HepG2 (cell line): ENCODE results near the gene URAD. TPM values are rescaled to one million over a fixed set of nuclear protein-coding genes. Genes with fewer than 3 reads are reported as not detected.

Source experiments
- ATAC-seq: fragments of 200-7000 bp; cut with Tn5 transposase; 3 replicates; pipeline ENCODE4 v1.9.1; 2020; ENCODE audit warnings: mild to moderate bottlenecking, moderate library complexity
- BruUV-seq: library from RNA; stranded (reverse); fragments of 400-500 nt; replicated peaks from 2 replicates; lab custom pipeline; 2021; lab: Mats Ljungman, UMichigan
- CTCF ChIA-PET: fragments of 300-600 bp; formaldehyde crosslinking; extraction: SDS; loops from one replicate; lab custom pipeline; 2021; ENCODE audit warnings: low total read pairs, inconsistent platforms, low intra/inter-chr PET ratio; lab: Yijun Ruan, JAX
- POLR2A ChIA-PET: fragments of 350-600 bp; sonication (Branson Sonifier 250); formaldehyde crosslinking; loops from one replicate; lab custom pipeline; 2020; ENCODE audit warnings: antibody characterized with exemption, inconsistent platforms; lab: Yijun Ruan, JAX
- DNase-seq: peaks from one replicate; pipeline ENCODE4 v3.0.0-alpha.2; 2015; ENCODE audit warnings: low spot score
- FAIRE-seq: peaks from 3 replicates; lab custom pipeline; 2011; peaks lifted over from hg19 to GRCh38; lab: Jason Lieb, UNC
- H2AFZ ChIP-seq: one replicate; pipeline ENCODE4 v1.6.1; 2011; ENCODE audit warnings: low read length, inconsistent platforms
- H3K27ac ChIP-seq: fragments of 300-600 bp; 3 replicates; pipeline ENCODE4 v1.8.0; 2011; ENCODE audit warnings: mixed run types, mild to moderate bottlenecking, mixed read lengths, low read length, inconsistent platforms; ENCODE audit not compliant: insufficient read depth; ENCODE audit errors: extremely low read length
- H3K27me3 ChIP-seq, 2 experiments: fragments of 200-600 bp in 1 of 2; 2 replicates in 1 of 2; 3 replicates in 1 of 2; pipeline versions ENCODE4 v1.6.0 to v1.8.0; 2011; ENCODE audit warnings: low read length in 2 of 2, mild to moderate bottlenecking in 2 of 2, moderate library complexity in 2 of 2, inconsistent platforms in 1 of 2; ENCODE audit not compliant: insufficient read depth in 2 of 2, control insufficient read depth in 1 of 2
- H3K36me3 ChIP-seq, 2 experiments: fragments of 200-600 bp in 1 of 2; replicated peaks in 1 of 2; 2 replicates in 1 of 2; 3 replicates in 1 of 2; pipeline versions ENCODE4 v1.5.1 to v1.8.0; 2011; ENCODE audit warnings: low read length in 2 of 2, inconsistent platforms in 1 of 2; ENCODE audit not compliant: insufficient read depth in 2 of 2, control insufficient read depth in 1 of 2
- H3K4me1 ChIP-seq: 2 replicates; pipeline ENCODE4 v1.5.1; 2012; ENCODE audit warnings: low read length, inconsistent platforms; ENCODE audit not compliant: insufficient read depth
- H3K4me2 ChIP-seq: 2 replicates; pipeline ENCODE4 v1.6.0; 2011; ENCODE audit warnings: low read depth, low read length, inconsistent platforms
- H3K4me3 ChIP-seq, 3 experiments: fragments of 200-600 bp in 1 of 3; sonication (generic), shearing (Covaris generic) in 1 of 3; replicated peaks in 1 of 3; 2 replicates each; pipeline ENCODE4 v1.5.1; 2011 to 2016; ENCODE audit warnings: low read length in 3 of 3, inconsistent platforms in 2 of 3, low read depth in 2 of 3, mild to moderate bottlenecking in 2 of 3, control low read depth in 1 of 3, mixed read lengths in 1 of 3; ENCODE audit not compliant: insufficient read depth in 1 of 3
- H3K79me2 ChIP-seq: one replicate; pipeline ENCODE4 v1.6.1; 2011; ENCODE audit warnings: low read length, inconsistent platforms; ENCODE audit not compliant: insufficient read depth
- H3K9ac ChIP-seq: 2 replicates; pipeline ENCODE4 v1.6.0; 2011; ENCODE audit warnings: mild to moderate bottlenecking, low read depth, low read length, inconsistent platforms; ENCODE audit not compliant: insufficient read depth
- H3K9me3 ChIP-seq: 2 replicates; pipeline ENCODE4 v1.5.1; 2012; ENCODE audit warnings: mild to moderate bottlenecking, low read length
- H4K20me1 ChIP-seq: 2 replicates; pipeline ENCODE4 v1.6.0; 2011; ENCODE audit warnings: inconsistent platforms, mild to moderate bottlenecking, low read length, moderate library complexity; ENCODE audit not compliant: insufficient read depth
- BCL3 ChIP-seq: sonication (generic); formaldehyde crosslinking; IDR thresholded peaks from 2 replicates; pipeline ENCODE4 v1.5.1; 2020; ENCODE audit warnings: mild to moderate bottlenecking, missing genetic modification reagents, moderate library complexity
- FOXK1 ChIP-seq: sonication (generic); formaldehyde crosslinking; IDR thresholded peaks from 2 replicates; pipeline ENCODE4 v1.4.0; 2020; ENCODE audit warnings: low read depth, missing genetic modification reagents, borderline replicate concordance
- MXD4 ChIP-seq: IDR thresholded peaks from 2 replicates; pipeline ENCODE4 v1.6.1; 2016; ENCODE audit warnings: mild to moderate bottlenecking, missing biosample characterization, missing genetic modification reagents
- TAF15 ChIP-seq: fragments of 200-400 bp; formaldehyde crosslinking; IDR thresholded peaks from one replicate; pipeline ENCODE4 v1.6.1; 2018; ENCODE audit warnings: mild to moderate bottlenecking, low read depth, low read length; ENCODE audit not compliant: poor library complexity, severe bottlenecking
- ZFP62 ChIP-seq: sonication (generic); formaldehyde crosslinking; IDR thresholded peaks from 2 replicates; pipeline ENCODE4 v1.4.0; 2020; ENCODE audit warnings: missing genetic modification reagents
- ZNF567 ChIP-seq: sonication (generic); formaldehyde crosslinking; IDR thresholded peaks from 2 replicates; pipeline ENCODE4 v1.8.1; 2023; ENCODE audit warnings: mild to moderate bottlenecking, missing genetic modification reagents, borderline replicate concordance
- ZNF629 ChIP-seq: sonication (generic); formaldehyde crosslinking; conservative IDR thresholded peaks from 2 replicates; pipeline ENCODE4 v1.5.0; 2020; ENCODE audit warnings: missing genetic modification reagents
- ZNF891 ChIP-seq: sonication (generic); formaldehyde crosslinking; IDR thresholded peaks from 2 replicates; pipeline ENCODE4 v1.5.0; 2020; ENCODE audit warnings: mild to moderate bottlenecking, missing genetic modification reagents
- WGBS: methylation state at CpG from one replicate; pipeline ENCODE4 v1.1.6; 2017; ENCODE audit warnings: low lambda C conversion rate; 5-methylcytosine and 5-hydroxymethylcytosine counted together
- in situ Hi-C: cut with HindIII; loops from 2 replicates; pipeline ENCODE4 v1.10.0; 2017; ENCODE audit warnings: low pct_unique_long_range_greater_than_20kb; ENCODE audit not compliant: extremely low pct_ligation_motif_present
- intact Hi-C: fragments of 100-400 bp; cut with micrococcal nuclease; formaldehyde crosslinking; loops from one replicate; pipeline ENCODE4 v1.10.0; 2022; ENCODE audit not compliant: unreplicated experiment
- polyA plus RNA-seq, 8 experiments: library from polyadenylated mRNA; depleted of rRNA in 3 of 8; stranded (reverse) in 7 of 8; unstranded in 1 of 8; fragments of >200 nt; fragmentation: Illumina TruSeq in 4 of 8; extraction: Trizol in 4 of 8; gene quantifications; 2 replicates each; pipeline versions ENCODE4 v1.2.1 to v1.2.3, GENCODE V29; 2011 to 2016; ENCODE audit warnings: low read depth in 4 of 8, missing spikeins in 1 of 8, mixed read lengths in 1 of 8; ENCODE audit not compliant: insufficient read depth in 1 of 8
- total RNA-seq, 5 experiments: library from RNA; depleted of rRNA; stranded (reverse); fragments of >200 nt; fragmentation: Illumina TruSeq; extraction: Trizol; gene quantifications; 2 replicates each; pipeline ENCODE4 v1.2.3, GENCODE V29; 2016; ENCODE audit warnings: low read depth in 1 of 5
- TF ChIP-seq, protein P1 (sequence below): sonication (generic); formaldehyde crosslinking; IDR thresholded peaks from 2 replicates; pipeline ENCODE4 v1.5.0; 2020; ENCODE audit warnings: missing genetic modification reagents, mild to moderate bottlenecking, borderline replicate concordance
- TF ChIP-seq, protein P2 (sequence below): IDR thresholded peaks from 2 replicates; pipeline ENCODE4 v1.6.1; 2012; ENCODE audit warnings: inconsistent platforms

URAD gene
- total and polyA plus RNA-seq, 2 of the 13 experiments (the other 11 are each of a cell fraction or from before 2014, with no cell fraction given), result not detected

- POLR2A ChIA-PET, result no interaction called here
- H4K20me1 ChIP-seq, result no peaks in the 10 kb centered on the region
- intact Hi-C loops, result no loop called here
- in situ Hi-C loops, result loop anchor here (25.0 kb wide), 1 partner anchor 505 kb away; no protein-coding TSS in a partner anchor
- TF ChIP-seq, protein P1, sequence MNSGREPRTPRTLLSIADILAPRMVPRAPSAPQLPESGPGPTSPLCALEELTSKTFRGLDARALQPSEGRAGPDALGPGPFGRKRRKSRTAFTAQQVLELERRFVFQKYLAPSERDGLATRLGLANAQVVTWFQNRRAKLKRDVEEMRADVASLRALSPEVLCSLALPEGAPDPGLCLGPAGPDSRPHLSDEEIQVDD, result no peak
- no peak for TF ChIP-seq ZNF891 (CRISPR knock-in tag)
- TF ChIP-seq MXD4 (CRISPR knock-in tag), result no peak
- TF ChIP-seq, protein P2, sequence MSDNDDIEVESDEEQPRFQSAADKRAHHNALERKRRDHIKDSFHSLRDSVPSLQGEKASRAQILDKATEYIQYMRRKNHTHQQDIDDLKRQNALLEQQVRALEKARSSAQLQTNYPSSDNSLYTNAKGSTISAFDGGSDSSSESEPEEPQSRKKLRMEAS, result no peak
- TF ChIP-seq, all 625 proteins: peak for 0
- H3K9ac ChIP-seq, result no peak overlapping the region
- H3K79me2 ChIP-seq, result no peaks in the 10 kb centered on the region
- no peak overlapping the region for H2AFZ ChIP-seq
- no peaks in the 10 kb centered on the region; a peak in 1 of 5 replicates for H3K27me3 ChIP-seq
- CTCF ChIA-PET, result no interaction called here
- H3K4me3 ChIP-seq, result no peak overlapping the region
- no peak for DNase-seq
- no peaks in the 10 kb centered on the region for H3K9me3 ChIP-seq
- BruUV-seq, result no TSS peak
- no peak overlapping the region for H3K4me2 ChIP-seq
- WGBS, result 44% methylated on average over 6 of the region's 6 CpGs
- no peak for ATAC-seq
- H3K4me1 ChIP-seq, result peaks cover under 1% of the 10 kb centered on the region; the same call in 1 of the 2 replicates
- FAIRE-seq, result no peak
- no peaks in the 10 kb centered on the region for H3K36me3 ChIP-seq
- H3K27ac ChIP-seq, result no peak overlapping the region
Measured at GRCh38 chr13:27991881-27992280, 3.4 kb upstream of the URAD start.

- Histone ChIP-seq H3K4me3 (no peak overlapping the region), H3K4me2 (no peak overlapping the region), H3K36me3 (no peaks in the 10 kb centered on the region), H4K20me1 (no peaks in the 10 kb centered on the region), H3K79me2 (no peaks in the 10 kb centered on the region), H3K4me1 (peaks cover 9% of the 10 kb centered on the region), H3K27me3 (peaks cover 7 to 14% of the 10 kb centered on the region in 2 experiments), H2AFZ (no peak overlapping the region), H3K9me3 (no peaks in the 10 kb centered on the region), H3K27ac (no peak overlapping the region), H3K9ac (no peak overlapping the region)
- BruUV-seq, result no TSS peak
- FAIRE-seq, result no peak
- TF ChIP-seq FOXK1 (CRISPR knock-in tag), result no peak
- TF ChIP-seq ZNF629 (CRISPR knock-in tag), result peak; percentile 71
- TF ChIP-seq BCL3, result no peak
- no peak for TF ChIP-seq ZFP62
- no peak for TF ChIP-seq ZNF567 (CRISPR knock-in tag)
- TF ChIP-seq TAF15, result no peak
- ChIA-PET POLR2A (interaction anchor here (1.1 kb wide), 1 partner anchor 21 kb away, joined by 3 read pairs; no protein-coding TSS in a partner anchor), CTCF (interaction anchor here (3.0 kb wide), 1 partner anchor 159 kb away, joined by 14 read pairs; no protein-coding TSS in a partner anchor)
- no peak for ATAC-seq
- in situ Hi-C loops, result loop anchor here (25.0 kb wide), 1 partner anchor 498 kb away; no protein-coding TSS in a partner anchor
- DNase-seq, result no peak
- intact Hi-C loops, result loop anchor here (2.0 to 10.0 kb wide), 2 partner anchors 25 to 1001 kb away; no protein-coding TSS in a partner anchor
- 5% methylated on average over 1 of the region's 1 CpG for WGBS
Measured at GRCh38 chr13:27985600-27985999, 2.9 kb downstream of the URAD start.
